Common myeloid progenitor, CD34-positive (primary cell): ENCODE results near the gene DDRGK1.
"Not testable (repeated sequence)": the region's sequence is repeated elsewhere in the genome, so short reads cannot be mapped to it uniquely, and the experiment has no call there.

Experiments used
- CTCF ChIA-PET: fragments of 350-600 bp; sonication (Branson Sonifier 250); formaldehyde crosslinking; loops from one replicate; lab custom pipeline; 2021; ENCODE audit warnings: antibody characterized with exemption; lab: Charles Lee
- POLR2A ChIA-PET: fragments of 350-600 bp; sonication (Branson Sonifier 250); formaldehyde crosslinking; loops from one replicate; lab custom pipeline; 2021; ENCODE audit warnings: antibody characterized with exemption; lab: Charles Lee
- DNase-seq, 3 donors: peaks; one replicate each; pipeline versions ENCODE4 v3.0.0 to v3.0.0-alpha.2; 2013
- H3K27ac ChIP-seq, 2 experiments: 1 replicate in 1 of 2; 2 replicates in 1 of 2; pipeline ENCODE4 v1.7.0; 2013; ENCODE audit warnings: inconsistent platforms in 2 of 2, low read length in 2 of 2, mild to moderate bottlenecking in 2 of 2, low read depth in 1 of 2, moderate library complexity in 1 of 2; ENCODE audit not compliant: severe bottlenecking in 2 of 2, insufficient read depth in 1 of 2, poor library complexity in 1 of 2
- H3K27me3 ChIP-seq, 5 experiments: replicated peaks in 2 of 5; 1 replicate in 3 of 5; 2 replicates in 2 of 5; pipeline versions ENCODE4 v1.6.1 to v1.7.0; 2013; ENCODE audit warnings: low read length in 4 of 5, mild to moderate bottlenecking in 2 of 5, moderate library complexity in 2 of 5, inconsistent platforms in 1 of 5; ENCODE audit not compliant: insufficient read depth in 5 of 5, control insufficient read depth in 4 of 5
- H3K36me3 ChIP-seq, 4 experiments: 1 replicate in 2 of 4; 2 replicates in 2 of 4; pipeline versions ENCODE4 v1.6.1 to v1.7.0; 2013; ENCODE audit warnings: low read length in 3 of 4, control low read depth in 1 of 4, mild to moderate bottlenecking in 1 of 4; ENCODE audit not compliant: control insufficient read depth in 4 of 4, insufficient read depth in 4 of 4
- H3K4me1 ChIP-seq, 4 experiments: 1 replicate in 3 of 4; 2 replicates in 1 of 4; pipeline versions ENCODE4 v1.6.1 to v1.7.1; 2013; ENCODE audit warnings: low read length in 3 of 4, mild to moderate bottlenecking in 3 of 4, control low read depth in 1 of 4, inconsistent platforms in 1 of 4, moderate library complexity in 1 of 4; ENCODE audit not compliant: control insufficient read depth in 4 of 4, insufficient read depth in 4 of 4; ENCODE audit errors: control extremely low read depth in 1 of 4
- H3K4me3 ChIP-seq, 7 experiments: 1 replicate in 4 of 7; 2 replicates in 3 of 7; pipeline versions ENCODE4 v1.5.1 to v1.7.0; 2013; ENCODE audit warnings: mild to moderate bottlenecking in 7 of 7, low read length in 6 of 7, moderate library complexity in 6 of 7, inconsistent platforms in 2 of 7, low read depth in 2 of 7, control low read depth in 1 of 7; ENCODE audit not compliant: insufficient read depth in 4 of 7, control insufficient read depth in 1 of 7; ENCODE audit errors: extremely low read depth in 1 of 7
- H3K9me3 ChIP-seq, 5 experiments: 1 replicate in 4 of 5; 2 replicates in 1 of 5; pipeline versions ENCODE4 v1.6.1 to v1.7.1; 2013; ENCODE audit warnings: low read length in 4 of 5, mild to moderate bottlenecking in 2 of 5, inconsistent platforms in 1 of 5, low read depth in 1 of 5, moderate library complexity in 1 of 5; ENCODE audit not compliant: control insufficient read depth in 4 of 5, insufficient read depth in 2 of 5; ENCODE audit errors: control extremely low read depth in 1 of 5
- WGBS: methylation state at CpG from one replicate; pipeline ENCODE4 v1.1.5; 2013; ENCODE audit not compliant: insufficient coverage; 5-methylcytosine and 5-hydroxymethylcytosine counted together

The DDRGK1 gene

GRCh38 chr20:3161316-3162079 lies 43.0 kb downstream of the DDRGK1 start:
- Histone ChIP-seq H3K4me3 (no peak overlapping the region), H3K9me3 (no peaks in the 10 kb centered on the region), H3K27me3 (no peaks in the 10 kb centered on the region), H3K36me3 (peaks cover 0 to 2% (median 0%) of the 10 kb centered on the region in 4 experiments), H3K4me1 (peaks cover 11 to 45% (median 27%) of the 10 kb centered on the region in 4 experiments), H3K27ac (no peak overlapping the region)
- no peak for DNase-seq
- 92% methylated on average over 5 of the region's 5 CpGs for WGBS
- POLR2A ChIA-PET, result interaction anchor here (1.4 kb wide), 1 partner anchor 10 kb away, joined by 3 read pairs; no protein-coding TSS in a partner anchor
- CTCF ChIA-PET, result interaction anchor here (0.7 to 2.3 kb wide), 6 partner anchors 9 to 108 kb away, joined by 3 to 10 read pairs (median 5); no protein-coding TSS in a partner anchor

- H3K4me3 ChIP-seq, result peak overlapping the region in 4 of 7 experiments; percentile 94 to 98 (median 96)
- CTCF ChIA-PET, result interaction anchor here (1.0 to 2.3 kb wide), 5 partner anchors 9 to 23 kb away, joined by 3 to 7 read pairs (median 5); no protein-coding TSS in a partner anchor
These were observed 44.1 kb downstream of the DDRGK1 start for GRCh38 chr20:3160418-3160817.

GRCh38 chr20:3158968-3159431 lies 45.5 kb downstream of the DDRGK1 start:
- Histone ChIP-seq H3K27ac (peak overlapping the region; percentile 92 to 97), H3K36me3 (peaks cover 0 to 19% (median 4%) of the 10 kb centered on the region in 4 experiments), H3K4me3 (peak overlapping the region; percentile 91 to 99 (median 96)), H3K4me1 (peaks cover 11 to 34% (median 25%) of the 10 kb centered on the region in 4 experiments), H3K27me3 (no peaks in the 10 kb centered on the region), H3K9me3 (no peaks in the 10 kb centered on the region)
- 6% methylated on average over 8 of the region's 10 CpGs for WGBS
- DNase-seq, result peak in 2 of 3 donors; percentile 63 to 75
- ChIA-PET POLR2A (interaction anchor here (0.6 to 1.3 kb wide), 3 partner anchors 38 to 227 kb away, joined by 3 to 4 read pairs (median 3); no protein-coding TSS in a partner anchor), CTCF (interaction anchor here (0.8 to 2.0 kb wide), 6 partner anchors 10 to 97 kb away, joined by 3 to 11 read pairs (median 4); no protein-coding TSS in a partner anchor)

More at GRCh38 chr20:3160418-3160817, 44.1 kb downstream of the DDRGK1 start:
- POLR2A ChIA-PET, result no interaction called here
- peaks cover 11 to 41% (median 26%) of the 10 kb centered on the region in 4 experiments for H3K4me1 ChIP-seq
- 94% methylated on average over 5 of the region's 6 CpGs for WGBS
- no peaks in the 10 kb centered on the region for H3K9me3 ChIP-seq
- no peak for DNase-seq
- no peaks in the 10 kb centered on the region for H3K27me3 ChIP-seq
- peaks cover 0 to 5% (median 0%) of the 10 kb centered on the region in 4 experiments for H3K36me3 ChIP-seq
- peak overlapping the region in 1 of 2 experiments; percentile 97 for H3K27ac ChIP-seq

- H3K4me3 ChIP-seq, result peak overlapping the region in 6 of 7 experiments; percentile 2 to 98 (median 59)
- WGBS, result 88% methylated on average over 4 of the region's 11 CpGs
- POLR2A ChIA-PET, result interaction anchor here (0.8 to 1.4 kb wide), 2 partner anchors 9 to 47 kb away, joined by 4 read pairs; no protein-coding TSS in a partner anchor
These were observed 46.7 kb downstream of the DDRGK1 start for GRCh38 chr20:3157817-3158216.

GRCh38 chr20:3156811-3157619 lies 47.5 kb downstream of the DDRGK1 start:
- 79% methylated on average over 6 of the region's 8 CpGs for WGBS
- peak in 2 of 3 donors; percentile 79 to 81 for DNase-seq
- Histone ChIP-seq H3K27me3 (no peaks in the 10 kb centered on the region), H3K9me3 (no peaks in the 10 kb centered on the region), H3K4me3 (peak overlapping the region in 6 of 7 experiments; percentile 2 to 96 (median 20)), H3K36me3 (peaks cover 0 to 28% (median 8%) of the 10 kb centered on the region in 4 experiments), H3K27ac (peak overlapping the region; percentile 41 to 97), H3K4me1 (peaks cover 11 to 34% (median 25%) of the 10 kb centered on the region in 4 experiments)
- ChIA-PET POLR2A (interaction anchor here (0.8 to 1.4 kb wide), 2 partner anchors 9 to 46 kb away, joined by 4 read pairs; no protein-coding TSS in a partner anchor), CTCF (interaction anchor here (0.5 to 2.0 kb wide), 11 partner anchors 10 to 160 kb away, joined by 3 to 11 read pairs (median 3); no protein-coding TSS in a partner anchor)

More at GRCh38 chr20:3157817-3158216, 46.7 kb downstream of the DDRGK1 start:
- CTCF ChIA-PET, result interaction anchor here (0.7 to 2.0 kb wide), 8 partner anchors 10 to 159 kb away, joined by 3 to 11 read pairs (median 4); no protein-coding TSS in a partner anchor
- peak overlapping the region in 1 of 2 experiments; percentile 97 for H3K27ac ChIP-seq
- H3K4me1 ChIP-seq, result peaks cover 11 to 34% (median 25%) of the 10 kb centered on the region in 4 experiments
- no peaks in the 10 kb centered on the region for H3K27me3 ChIP-seq
- no peaks in the 10 kb centered on the region for H3K9me3 ChIP-seq
- peaks cover 0 to 28% (median 7%) of the 10 kb centered on the region in 4 experiments for H3K36me3 ChIP-seq
- DNase-seq, result no peak

- Histone ChIP-seq H3K36me3 (peaks cover 19 to 65% (median 33%) of the 10 kb centered on the region in 4 experiments), H3K4me1 (peaks cover 3 to 11% (median 6%) of the 10 kb centered on the region in 4 experiments)
- CTCF ChIA-PET, result interaction anchor here (0.6 to 1.6 kb wide), 2 partner anchors 10 to 97 kb away, joined by 4 to 6 read pairs; no protein-coding TSS in a partner anchor
- H3K27me3 ChIP-seq, POLR2A ChIA-PET, H3K27ac ChIP-seq, DNase-seq, H3K9me3 ChIP-seq, H3K4me3 ChIP-seq: not testable (repeated sequence)
- 96% methylated on average over 4 of the region's 10 CpGs for WGBS
These were observed 52.3 kb downstream of the DDRGK1 start for GRCh38 chr20:3152057-3152644.
